ENCODE results near the gene PROSER2.

The PROSER2 gene

GRCh38 chr10:11828682-11829284 is 5.6 kb downstream of the PROSER2 start:
- Histone ChIP-seq H3K79me2 (ENCODE audit: low read length) (no peaks in the 10 kb centered on the region), H3K4me3 (ENCODE audit: low read length) (no peak overlapping the region), H3K9me3 (ENCODE audit: insufficient read depth, low read length) (no peaks in the 10 kb centered on the region), H3K4me1 (ENCODE audit: low read length) (peaks cover 2% of the 10 kb centered on the region; the same call in 1 of the 2 replicates), H3K4me2 (ENCODE audit: low read length) (no peak overlapping the region), H3K36me3 (replicated peaks; ENCODE audit: low read depth, low read length) (no peaks in the 10 kb centered on the region), H4K20me1 (ENCODE audit: insufficient read depth, low read length) (no peaks in the 10 kb centered on the region), H3K9ac (ENCODE audit: low read length) (no peak overlapping the region), H3K27me3 (ENCODE audit: low read depth, low read length) (peaks cover 12% of the 10 kb centered on the region), H3K27ac (ENCODE audit: low read length) (no peak overlapping the region), H2AFZ (ENCODE audit: low read depth, low read length) (no peak overlapping the region)
- no peak for TF ChIP-seq EZH2phosphoT487 (IDR thresholded peaks at IDR 0.05; ENCODE audit: low read depth)
- TF ChIP-seq CTCF (IDR thresholded peaks at IDR 0.05; ENCODE audit: low read depth, low read length) = no peak

GRCh38 chr10:11830836-11831519 is 7.8 kb downstream of the PROSER2 start:
- Histone ChIP-seq H3K27ac (ENCODE audit: low read length) (no peak overlapping the region), H2AFZ (ENCODE audit: low read depth, low read length) (no peak overlapping the region), H3K79me2 (ENCODE audit: low read length) (no peaks in the 10 kb centered on the region), H3K4me1 (ENCODE audit: low read length) (peaks cover 2% of the 10 kb centered on the region; the same call in 1 of the 2 replicates), H4K20me1 (ENCODE audit: insufficient read depth, low read length) (no peaks in the 10 kb centered on the region), H3K36me3 (replicated peaks; ENCODE audit: low read depth, low read length) (no peaks in the 10 kb centered on the region), H3K9me3 (ENCODE audit: insufficient read depth, low read length) (no peaks in the 10 kb centered on the region), H3K9ac (ENCODE audit: low read length) (no peak overlapping the region), H3K4me2 (ENCODE audit: low read length) (no peak overlapping the region), H3K4me3 (ENCODE audit: low read length) (no peak overlapping the region), H3K27me3 (ENCODE audit: low read depth, low read length) (peaks cover 12% of the 10 kb centered on the region)
- TF ChIP-seq CTCF (IDR thresholded peaks at IDR 0.05; ENCODE audit: low read depth, low read length) (no peak), EZH2phosphoT487 (IDR thresholded peaks at IDR 0.05; ENCODE audit: low read depth) (no peak)

- Histone ChIP-seq H3K36me3 (replicated peaks; ENCODE audit: low read depth, low read length) (no peaks in the 10 kb centered on the region), H4K20me1 (ENCODE audit: insufficient read depth, low read length) (no peaks in the 10 kb centered on the region), H3K9ac (ENCODE audit: low read length) (no peak overlapping the region), H3K4me2 (ENCODE audit: low read length) (no peak overlapping the region), H3K79me2 (ENCODE audit: low read length) (no peaks in the 10 kb centered on the region), H3K27me3 (ENCODE audit: low read depth, low read length) (peaks cover 12% of the 10 kb centered on the region), H3K9me3 (ENCODE audit: insufficient read depth, low read length) (no peaks in the 10 kb centered on the region), H3K27ac (ENCODE audit: low read length) (no peak overlapping the region), H3K4me3 (ENCODE audit: low read length) (no peak overlapping the region), H3K4me1 (ENCODE audit: low read length) (peaks cover 2% of the 10 kb centered on the region; the same call in 1 of the 2 replicates), H2AFZ (ENCODE audit: low read depth, low read length) (no peak overlapping the region)
- no peak for TF ChIP-seq EZH2phosphoT487 (IDR thresholded peaks at IDR 0.05; ENCODE audit: low read depth)
- no peak for TF ChIP-seq CTCF (IDR thresholded peaks at IDR 0.05; ENCODE audit: low read depth, low read length)
Observed at GRCh38 chr10:11831520-11831951, 8.4 kb downstream of the PROSER2 start.

- TF ChIP-seq CTCF (IDR thresholded peaks at IDR 0.05; ENCODE audit: low read depth, low read length) (no peak), EZH2phosphoT487 (IDR thresholded peaks at IDR 0.05; ENCODE audit: low read depth) (no peak)
- no peak overlapping the region for H3K4me2 ChIP-seq (ENCODE audit: low read length)
Observed at GRCh38 chr10:11832042-11832441, 8.9 kb downstream of the PROSER2 start.

More at GRCh38 chr10:11832042-11832441, 8.9 kb downstream of the PROSER2 start:
- no peak overlapping the region for H3K27ac ChIP-seq (ENCODE audit: low read length)
- no peaks in the 10 kb centered on the region for H3K9me3 ChIP-seq (ENCODE audit: insufficient read depth, low read length)
- no peaks in the 10 kb centered on the region for H3K79me2 ChIP-seq (ENCODE audit: low read length)
- H3K4me3 ChIP-seq (ENCODE audit: low read length) = no peak overlapping the region
- peaks cover 12% of the 10 kb centered on the region for H3K27me3 ChIP-seq (ENCODE audit: low read depth, low read length)
- no peaks in the 10 kb centered on the region for H3K36me3 ChIP-seq (replicated peaks; ENCODE audit: low read depth, low read length)
- peaks cover 2% of the 10 kb centered on the region; the same call in 1 of the 2 replicates for H3K4me1 ChIP-seq (ENCODE audit: low read length)
- H3K9ac ChIP-seq (ENCODE audit: low read length) = no peak overlapping the region
- H4K20me1 ChIP-seq (ENCODE audit: insufficient read depth, low read length) = no peaks in the 10 kb centered on the region
- no peak overlapping the region for H2AFZ ChIP-seq (ENCODE audit: low read depth, low read length)

Data from OCI-LY3 (cell line).